ENCODE results near the gene GAS7.

DNA sequence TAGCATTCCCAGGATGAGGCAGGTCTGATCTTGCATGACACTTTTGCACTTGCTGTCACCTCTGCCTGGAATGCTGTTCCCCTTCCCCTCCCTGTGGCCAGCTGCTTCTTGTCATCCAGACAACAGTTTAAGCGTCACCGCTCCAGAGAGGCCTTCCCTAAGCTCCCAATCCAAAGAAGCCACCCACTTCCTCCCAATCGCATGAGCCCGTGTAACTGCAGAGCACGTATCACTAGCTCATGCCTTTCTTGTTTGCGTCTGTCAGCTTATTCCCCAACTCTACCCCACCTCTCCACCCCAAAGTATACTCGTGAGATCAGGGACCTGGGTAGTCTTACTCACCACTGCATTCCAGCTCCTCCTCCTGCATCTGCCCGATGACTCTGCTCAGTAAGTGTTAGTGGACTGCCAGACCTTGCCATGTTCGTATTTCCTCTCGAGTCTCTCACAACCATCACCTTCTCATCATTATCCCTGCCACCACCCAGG, 92.8 kb downstream of the GAS7 start:
- TF ChIP-seq CTCF (IDR thresholded peaks at IDR 0.05) (no peak), EZH2 (IDR thresholded peaks at IDR 0.05) (no peak)
